SJCRH30 (cell line): ENCODE results near the gene HERC4. TPM values are rescaled to one million over a fixed set of nuclear protein-coding genes. Genes with fewer than 3 reads are reported as not detected.

ENCODE experiments used
- DNase-seq, 2 experiments: peaks; one replicate each; pipeline ENCODE4 v3.0.0-alpha.2; 2015 to 2020
- H3K27ac ChIP-seq: fragments of 250-450 bp; sonication (Bioruptor Pico); 2 replicates; pipeline ENCODE4 v1.5.1; 2020; ENCODE audit warnings: mild to moderate bottlenecking, moderate library complexity
- H3K27me3 ChIP-seq: fragments of 250-450 bp; sonication (Bioruptor Pico); 2 replicates; pipeline ENCODE4 v1.5.1; 2020; ENCODE audit warnings: mild to moderate bottlenecking, moderate library complexity
- H3K36me3 ChIP-seq: fragments of 250-450 bp; sonication (Bioruptor Pico); 2 replicates; pipeline ENCODE4 v1.5.1; 2020; ENCODE audit warnings: mild to moderate bottlenecking, moderate library complexity
- H3K4me1 ChIP-seq: fragments of 250-450 bp; sonication (Bioruptor Pico); 2 replicates; pipeline ENCODE4 v1.5.1; 2020; ENCODE audit warnings: mild to moderate bottlenecking, moderate library complexity
- H3K4me3 ChIP-seq: fragments of 250-450 bp; sonication (Bioruptor Pico); 2 replicates; pipeline ENCODE4 v1.5.1; 2020; ENCODE audit warnings: mild to moderate bottlenecking, moderate library complexity
- H3K9me3 ChIP-seq: fragments of 250-450 bp; sonication (Bioruptor Pico); replicated peaks from 2 replicates; pipeline ENCODE4 v1.5.1; 2020; ENCODE audit warnings: mild to moderate bottlenecking, moderate library complexity
- total RNA-seq: library from RNA; depleted of rRNA; stranded (reverse); fragments of >200 nt; shearing (Covaris generic); gene quantifications from 2 replicates; pipeline ENCODE4 v1.2.3, GENCODE V29; 2014; rRNA removed

Gene HERC4, protein sequence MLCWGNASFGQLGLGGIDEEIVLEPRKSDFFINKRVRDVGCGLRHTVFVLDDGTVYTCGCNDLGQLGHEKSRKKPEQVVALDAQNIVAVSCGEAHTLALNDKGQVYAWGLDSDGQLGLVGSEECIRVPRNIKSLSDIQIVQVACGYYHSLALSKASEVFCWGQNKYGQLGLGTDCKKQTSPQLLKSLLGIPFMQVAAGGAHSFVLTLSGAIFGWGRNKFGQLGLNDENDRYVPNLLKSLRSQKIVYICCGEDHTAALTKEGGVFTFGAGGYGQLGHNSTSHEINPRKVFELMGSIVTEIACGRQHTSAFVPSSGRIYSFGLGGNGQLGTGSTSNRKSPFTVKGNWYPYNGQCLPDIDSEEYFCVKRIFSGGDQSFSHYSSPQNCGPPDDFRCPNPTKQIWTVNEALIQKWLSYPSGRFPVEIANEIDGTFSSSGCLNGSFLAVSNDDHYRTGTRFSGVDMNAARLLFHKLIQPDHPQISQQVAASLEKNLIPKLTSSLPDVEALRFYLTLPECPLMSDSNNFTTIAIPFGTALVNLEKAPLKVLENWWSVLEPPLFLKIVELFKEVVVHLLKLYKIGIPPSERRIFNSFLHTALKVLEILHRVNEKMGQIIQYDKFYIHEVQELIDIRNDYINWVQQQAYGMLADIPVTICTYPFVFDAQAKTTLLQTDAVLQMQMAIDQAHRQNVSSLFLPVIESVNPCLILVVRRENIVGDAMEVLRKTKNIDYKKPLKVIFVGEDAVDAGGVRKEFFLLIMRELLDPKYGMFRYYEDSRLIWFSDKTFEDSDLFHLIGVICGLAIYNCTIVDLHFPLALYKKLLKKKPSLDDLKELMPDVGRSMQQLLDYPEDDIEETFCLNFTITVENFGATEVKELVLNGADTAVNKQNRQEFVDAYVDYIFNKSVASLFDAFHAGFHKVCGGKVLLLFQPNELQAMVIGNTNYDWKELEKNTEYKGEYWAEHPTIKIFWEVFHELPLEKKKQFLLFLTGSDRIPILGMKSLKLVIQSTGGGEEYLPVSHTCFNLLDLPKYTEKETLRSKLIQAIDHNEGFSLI
- total RNA-seq: 16.8 and 19.3 TPM in 2 replicates

DNA sequence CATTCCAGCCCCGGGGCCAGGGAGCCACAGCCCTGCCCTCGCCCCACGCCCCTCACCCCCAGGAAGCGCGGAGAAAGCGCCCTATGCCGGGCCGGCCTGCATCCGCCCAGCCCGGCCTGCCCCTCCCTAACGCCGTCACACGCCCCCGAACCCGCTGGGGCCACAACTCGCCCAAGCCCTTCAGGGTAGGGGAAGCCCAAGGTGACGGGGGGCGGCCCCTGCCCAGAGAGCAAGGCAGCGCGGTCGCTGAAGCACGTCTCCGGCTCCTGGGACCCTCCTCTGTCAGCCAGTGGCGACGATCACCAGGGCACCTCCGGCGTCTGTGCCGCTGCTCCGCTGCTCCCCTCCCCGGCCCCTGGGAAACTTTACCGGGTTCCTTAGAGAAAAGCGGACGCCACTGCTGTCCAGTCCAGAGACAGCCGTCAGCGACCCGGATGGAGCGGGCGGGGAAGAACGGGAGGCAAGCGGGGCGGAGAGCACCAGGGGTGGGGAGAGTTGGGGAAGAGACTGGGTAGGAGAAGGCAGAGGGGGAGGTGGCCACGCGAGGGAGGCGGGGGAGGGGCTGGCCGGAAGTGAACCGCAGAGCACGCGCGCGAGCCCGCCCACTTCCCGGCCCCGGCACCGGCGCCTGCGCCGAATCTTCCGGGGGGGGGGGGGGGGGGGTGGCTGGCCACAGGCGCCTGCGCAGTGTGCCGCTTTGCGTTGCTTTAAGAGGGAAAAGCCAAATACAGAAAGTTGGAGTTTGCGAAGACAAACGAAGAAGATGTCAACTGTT, at the start of gene HERC4:
Gene HERC4 (minus strand): TSS at position 509 of the 775 bp plus-strand sequence. CDS start 2,175 bp downstream, outside the sequence.
- H3K27me3 ChIP-seq: no peaks in the 10 kb centered on the region
- H3K4me3 ChIP-seq: peak within 1 kb of the TSS; percentile 84
- no peaks in the 10 kb centered on the region for H3K4me1 ChIP-seq
- H3K9me3 ChIP-seq: no peaks in the 10 kb centered on the region
- peak; percentile 89 to 91 for DNase-seq
- H3K36me3 ChIP-seq: peaks cover 7% of the 10 kb centered on the region; the same call in 1 of the 2 replicates
- H3K27ac ChIP-seq: peak within 1 kb of the TSS; percentile 62

DNA sequence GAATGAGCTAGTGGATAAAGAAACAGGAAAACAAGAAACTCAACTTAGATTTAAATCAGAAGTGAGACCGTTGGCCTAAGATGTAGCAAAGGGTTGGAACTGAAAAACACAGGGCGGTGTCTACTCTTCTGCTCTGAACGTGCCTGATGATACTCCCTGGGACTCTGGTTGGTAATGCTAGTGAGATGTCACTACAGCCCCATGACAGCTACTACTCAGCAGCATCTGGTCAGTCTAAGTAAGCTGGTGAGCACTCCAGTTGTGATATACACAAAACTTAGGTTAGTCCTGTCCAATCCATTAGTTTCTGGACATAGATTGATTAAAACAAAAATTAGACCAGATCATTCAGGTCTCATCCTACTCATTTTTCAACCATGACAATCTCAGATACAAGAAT, 49.6 kb upstream of the HERC4 start:
- no peak overlapping the region for H3K27ac ChIP-seq
- no peaks in the 10 kb centered on the region for H3K9me3 ChIP-seq
- peaks cover 4% of the 10 kb centered on the region; the same call in 1 of the 2 replicates for H3K4me1 ChIP-seq
- H3K27me3 ChIP-seq: no peaks in the 10 kb centered on the region
- no peak for DNase-seq
- H3K36me3 ChIP-seq: no peaks in the 10 kb centered on the region
- H3K4me3 ChIP-seq: no peak overlapping the region

DNA sequence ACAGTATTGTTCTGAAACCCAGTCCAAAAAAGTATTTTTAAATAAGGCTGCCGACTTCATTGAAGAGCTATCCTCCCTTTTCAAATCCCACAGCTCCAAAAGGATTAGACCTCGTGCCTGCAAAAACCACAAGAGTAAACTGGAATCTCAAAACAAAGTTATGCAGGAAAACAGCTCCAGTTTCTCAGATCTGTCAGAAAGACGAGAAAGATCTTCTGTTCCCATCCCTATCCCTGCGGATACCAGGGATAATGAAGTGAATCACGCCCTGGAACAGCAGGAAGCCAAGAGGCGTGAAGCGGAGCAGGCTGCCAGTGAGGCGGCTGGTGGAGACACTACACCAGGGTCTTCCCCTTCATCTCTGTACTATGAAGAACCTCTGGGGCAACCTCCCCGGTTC, 46.8 kb upstream of the HERC4 start:
- peak; percentile 19 to 37 for DNase-seq
- peak overlapping the region; percentile 43 for H3K4me3 ChIP-seq

DNA sequence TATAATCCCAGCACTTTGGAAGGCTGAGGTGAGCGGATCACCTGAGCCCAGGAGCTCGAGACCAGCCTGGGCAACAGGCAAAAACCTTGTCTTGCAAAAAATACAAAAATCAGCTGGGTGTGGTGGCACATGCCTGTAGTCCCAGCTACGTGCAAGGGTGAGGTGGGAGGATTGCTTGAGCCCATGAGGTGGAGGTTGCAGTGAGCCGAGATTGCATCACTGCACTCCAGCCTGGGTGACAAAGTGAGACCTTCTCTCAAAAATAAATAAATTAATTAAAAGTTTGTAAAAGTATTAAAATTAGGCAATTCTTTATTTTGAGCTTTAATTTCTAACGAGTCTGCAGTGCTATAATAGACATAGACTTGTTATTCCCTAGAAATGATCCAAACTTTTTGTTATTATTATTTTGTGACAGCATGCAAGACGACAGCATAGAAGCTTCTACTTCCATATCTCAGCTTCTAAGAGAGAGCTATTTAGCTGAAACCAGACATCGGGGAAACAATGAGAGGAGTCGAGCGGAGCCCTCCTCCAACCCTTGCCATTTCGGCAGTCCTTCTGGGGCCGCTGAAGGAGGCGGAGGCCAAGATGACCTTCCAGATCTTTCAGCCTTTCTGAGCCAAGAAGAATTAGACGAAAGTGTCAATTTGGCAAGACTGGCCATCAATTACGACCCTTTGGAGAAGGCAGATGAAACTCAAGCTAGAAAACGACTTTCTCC, 46.1 kb upstream of the HERC4 start:
- peaks cover 4% of the 10 kb centered on the region; the same call in 1 of the 2 replicates for H3K4me1 ChIP-seq
- peak in 1 of 2 experiments; percentile 13 for DNase-seq
- H3K36me3 ChIP-seq: no peaks in the 10 kb centered on the region
- no peaks in the 10 kb centered on the region for H3K27me3 ChIP-seq
- peak overlapping the region; percentile 43 for H3K4me3 ChIP-seq
- H3K27ac ChIP-seq: no peak overlapping the region
- no peaks in the 10 kb centered on the region for H3K9me3 ChIP-seq

More for the DNA sequence above, 46.8 kb upstream of the HERC4 start:
- Histone ChIP-seq H3K27ac (no peak overlapping the region), H3K9me3 (no peaks in the 10 kb centered on the region), H3K4me1 (peaks cover 4% of the 10 kb centered on the region; the same call in 1 of the 2 replicates), H3K27me3 (no peaks in the 10 kb centered on the region), H3K36me3 (no peaks in the 10 kb centered on the region)

DNA sequence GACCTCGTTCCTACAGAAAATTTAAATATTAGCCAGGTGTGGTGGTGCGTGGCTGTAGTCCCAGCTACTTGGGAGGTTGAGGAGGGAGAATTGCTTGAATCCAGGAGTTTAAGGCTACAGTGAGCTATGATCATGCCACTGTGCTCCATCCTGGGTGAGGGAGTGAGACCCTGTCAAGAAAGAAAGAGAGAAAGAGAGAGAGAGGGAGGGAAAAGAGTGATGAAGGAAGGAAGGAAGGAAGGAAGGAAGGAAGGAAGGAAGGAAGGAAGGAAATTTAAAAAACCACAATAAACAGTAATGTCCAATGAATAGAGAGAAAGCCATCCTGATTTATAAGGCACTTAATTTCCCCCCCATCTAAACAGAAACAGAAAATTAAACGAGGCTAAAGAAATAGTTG, 43.6 kb upstream of the HERC4 start:
- H3K27me3 ChIP-seq: no peaks in the 10 kb centered on the region
- H3K36me3 ChIP-seq: no peaks in the 10 kb centered on the region
- H3K27ac ChIP-seq: no peak overlapping the region
- no peak overlapping the region for H3K4me3 ChIP-seq
- no peaks in the 10 kb centered on the region for H3K9me3 ChIP-seq
- peaks cover 4% of the 10 kb centered on the region; the same call in 1 of the 2 replicates for H3K4me1 ChIP-seq
- no peak for DNase-seq

DNA sequence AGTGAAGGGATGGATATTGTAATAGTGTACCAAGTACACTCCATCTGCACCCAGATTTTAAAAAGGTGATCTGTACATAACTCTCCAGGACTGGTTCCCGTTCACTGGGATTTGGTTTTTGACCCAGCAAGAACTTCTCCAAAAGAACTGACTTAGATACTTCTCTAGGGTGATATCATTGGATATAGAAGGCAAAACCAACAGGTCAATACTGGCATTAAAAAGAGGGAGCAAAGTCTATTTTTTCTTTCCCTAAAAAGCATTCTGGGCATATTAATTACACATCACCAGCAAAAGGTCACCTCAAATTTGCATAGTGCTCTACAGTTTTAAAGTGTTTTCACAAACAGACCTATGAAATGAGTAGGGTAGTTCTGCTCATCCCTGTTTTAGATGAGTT, 37.8 kb upstream of the HERC4 start:
- Histone ChIP-seq H3K27ac (no peak overlapping the region), H3K9me3 (no peaks in the 10 kb centered on the region), H3K27me3 (no peaks in the 10 kb centered on the region), H3K4me3 (no peak overlapping the region), H3K36me3 (no peaks in the 10 kb centered on the region), H3K4me1 (peaks cover 16% of the 10 kb centered on the region)
- DNase-seq: no peak

DNA sequence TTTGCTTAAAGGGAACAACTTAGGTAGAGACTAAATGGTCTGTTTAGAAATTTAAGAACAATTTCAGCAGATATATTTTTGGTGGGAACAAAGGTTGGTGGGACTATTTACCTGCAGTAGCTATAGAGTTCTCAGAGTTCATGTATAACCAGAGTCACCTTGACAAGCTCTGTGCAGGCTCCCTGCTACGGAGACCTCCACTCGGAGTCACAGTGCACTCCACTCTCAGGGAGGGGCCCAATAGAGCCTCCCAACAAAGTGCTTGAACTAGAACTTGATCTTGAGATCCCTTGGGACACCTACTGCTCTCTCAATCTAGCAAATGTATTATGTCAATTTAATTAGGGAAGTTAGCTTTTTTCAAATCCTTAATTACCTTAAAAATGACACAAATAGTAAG, 36.5 kb upstream of the HERC4 start:
- Histone ChIP-seq H3K4me3 (no peak overlapping the region), H3K27me3 (no peaks in the 10 kb centered on the region), H3K27ac (no peak overlapping the region), H3K9me3 (no peaks in the 10 kb centered on the region), H3K4me1 (peaks cover 20% of the 10 kb centered on the region), H3K36me3 (no peaks in the 10 kb centered on the region)
- no peak for DNase-seq

DNA sequence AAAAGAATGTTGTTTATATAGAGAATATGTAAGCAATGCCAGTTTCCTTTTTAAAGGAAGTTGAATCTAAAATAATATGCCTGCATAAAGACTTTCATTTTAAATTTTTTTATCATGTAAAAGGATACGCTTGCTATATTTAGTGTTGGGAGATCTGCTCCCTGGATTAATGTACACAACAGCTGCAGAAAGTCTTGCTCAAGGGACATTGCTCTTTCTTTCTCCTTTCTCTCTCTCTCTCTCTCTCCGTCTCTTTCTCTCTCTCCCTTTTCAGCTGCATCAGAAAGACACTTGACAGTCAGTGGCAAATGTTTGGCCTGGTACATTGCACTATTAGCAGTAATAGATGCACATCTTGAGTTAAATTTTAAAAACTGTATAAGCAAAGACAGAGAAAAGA, 34.9 kb upstream of the HERC4 start:
- DNase-seq: peak; percentile 30 to 78

DNA sequence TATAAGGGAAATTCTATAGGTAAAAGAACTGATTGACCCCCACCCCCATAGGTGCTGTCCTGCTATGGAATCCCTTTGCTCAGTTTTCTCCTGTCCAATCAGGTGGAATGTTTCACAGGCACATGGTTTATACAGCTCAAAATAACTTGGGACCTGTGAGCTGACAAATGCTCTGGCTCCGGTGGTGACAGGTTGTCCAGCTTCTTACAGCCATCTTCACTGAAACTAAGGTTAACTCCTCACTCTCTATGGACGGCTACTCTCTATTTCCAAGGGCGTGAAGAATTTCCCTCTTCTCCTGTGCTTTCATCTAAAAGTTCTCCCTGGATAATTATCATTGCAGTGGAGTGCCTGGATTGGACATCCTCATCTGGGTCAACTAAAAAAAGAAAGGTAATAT, 34.2 kb upstream of the HERC4 start, which contains the start of gene MYPN:
Gene MYPN (plus strand): TSS at position 158 of the 400 bp plus-strand sequence. CDS start 11,951 bp downstream, outside the sequence.
- Histone ChIP-seq H3K27ac (no peak within 1 kb of the TSS; the same call in 1 of the 2 replicates), H3K9me3 (no peaks in the 10 kb centered on the region), H3K4me3 (peak within 1 kb of the TSS; percentile 6; the same call in 1 of the 2 replicates), H3K4me1 (peaks cover 32% of the 10 kb centered on the region), H3K36me3 (no peaks in the 10 kb centered on the region), H3K27me3 (peaks cover 7% of the 10 kb centered on the region; the same call in 1 of the 2 replicates)
- peak in 1 of 2 experiments; percentile 18 for DNase-seq

More for the DNA sequence above, 34.9 kb upstream of the HERC4 start:
- no peaks in the 10 kb centered on the region for H3K9me3 ChIP-seq
- H3K27me3 ChIP-seq: peaks cover 7% of the 10 kb centered on the region; the same call in 1 of the 2 replicates
- peak overlapping the region; percentile 6; the same call in 1 of the 2 replicates for H3K4me3 ChIP-seq
- H3K36me3 ChIP-seq: no peaks in the 10 kb centered on the region
- H3K4me1 ChIP-seq: peaks cover 32% of the 10 kb centered on the region
- no peak overlapping the region; the same call in 1 of the 2 replicates for H3K27ac ChIP-seq

DNA sequence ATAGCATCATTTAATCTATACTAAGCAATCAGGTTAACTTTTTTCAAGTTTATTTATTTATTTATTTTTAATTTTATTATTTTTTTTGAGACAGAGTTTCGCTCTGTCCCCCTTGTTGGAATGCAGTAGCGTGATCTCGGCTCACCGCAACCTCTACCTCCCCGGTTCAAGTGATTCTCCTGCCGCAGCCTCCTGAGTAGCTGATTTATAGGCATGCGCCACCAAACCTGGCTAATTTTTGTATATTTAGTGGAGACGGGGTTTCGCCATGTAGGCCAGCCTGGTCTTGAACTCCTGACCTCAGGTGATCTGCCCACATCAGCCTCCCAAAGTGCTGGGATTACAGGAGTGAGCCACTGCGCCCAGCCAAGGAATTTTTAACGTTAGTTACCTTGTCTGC, 33.6 kb upstream of the HERC4 start:
- DNase-seq: no peak
- Histone ChIP-seq H3K36me3 (no peaks in the 10 kb centered on the region), H3K27ac (no peak overlapping the region), H3K9me3 (no peaks in the 10 kb centered on the region), H3K4me1 (peaks cover 32% of the 10 kb centered on the region), H3K27me3 (peaks cover 7% of the 10 kb centered on the region; the same call in 1 of the 2 replicates), H3K4me3 (no peak overlapping the region)

DNA sequence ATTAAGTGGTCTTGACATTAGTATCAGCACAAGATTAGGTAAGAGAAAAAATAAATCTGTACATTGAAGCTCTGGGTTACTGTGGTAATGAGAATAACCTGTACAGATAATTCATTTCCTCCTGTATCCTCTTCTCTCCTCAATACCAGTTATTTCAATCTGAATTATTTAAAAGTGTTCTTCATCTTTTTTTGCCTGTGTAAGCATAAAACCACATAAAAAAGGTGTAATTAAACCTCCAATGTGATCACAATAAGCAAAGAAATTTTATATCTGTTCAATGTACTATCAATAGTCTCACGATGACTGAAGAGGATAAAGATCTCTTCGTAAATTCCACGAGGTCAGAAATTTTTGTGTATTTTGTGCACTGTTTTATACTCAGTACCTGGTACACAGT, 33.0 kb upstream of the HERC4 start:
- H3K4me1 ChIP-seq: peaks cover 32% of the 10 kb centered on the region
- H3K27ac ChIP-seq: no peak overlapping the region
- H3K4me3 ChIP-seq: no peak overlapping the region
- H3K36me3 ChIP-seq: no peaks in the 10 kb centered on the region
- no peak for DNase-seq
- H3K9me3 ChIP-seq: no peaks in the 10 kb centered on the region
- H3K27me3 ChIP-seq: peaks cover 7% of the 10 kb centered on the region; the same call in 1 of the 2 replicates

DNA sequence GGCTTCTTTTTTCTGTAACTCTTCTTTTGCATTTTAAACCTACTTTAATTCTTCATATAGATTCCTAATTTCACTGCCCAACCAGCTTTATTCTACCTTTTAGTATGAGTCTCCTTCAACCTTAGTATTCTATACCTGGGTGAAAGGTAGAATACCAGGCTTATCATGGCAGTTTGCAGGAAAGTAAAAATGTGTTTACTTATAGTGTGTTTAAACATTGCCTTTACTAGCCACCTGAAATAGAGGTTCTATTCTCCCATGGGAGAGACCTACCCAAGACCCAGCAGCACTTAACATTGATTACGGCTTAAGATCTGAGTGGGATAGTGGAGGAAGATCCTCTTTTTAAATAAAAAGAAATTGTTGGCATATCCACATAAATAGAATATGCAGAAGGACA, 32.6 kb upstream of the HERC4 start:
- H3K27ac ChIP-seq: no peak overlapping the region
- H3K36me3 ChIP-seq: no peaks in the 10 kb centered on the region

DNA sequence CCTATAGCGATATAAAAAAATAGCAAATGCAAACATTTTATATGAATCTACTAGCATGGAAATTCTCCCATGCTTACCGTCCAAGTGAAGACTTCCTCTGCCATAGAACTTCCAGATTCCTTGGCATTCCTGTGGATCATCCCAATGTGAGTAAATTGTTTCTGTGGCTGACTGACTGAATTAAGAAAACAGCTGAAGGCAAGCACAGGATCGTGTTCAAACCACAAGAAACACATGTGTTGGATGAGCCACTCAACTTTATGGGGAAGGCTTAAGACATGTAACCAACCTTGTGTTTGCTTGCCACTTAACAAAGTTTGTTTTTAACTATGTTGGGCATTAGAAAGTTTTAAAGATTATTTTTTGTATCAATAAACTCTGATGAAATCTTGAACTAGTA, 31.6 kb upstream of the HERC4 start:
- no peaks in the 10 kb centered on the region for H3K9me3 ChIP-seq
- H3K27ac ChIP-seq: no peak overlapping the region
- peak; percentile 60 to 85 for DNase-seq
- H3K27me3 ChIP-seq: peaks cover 7% of the 10 kb centered on the region; the same call in 1 of the 2 replicates
- H3K4me3 ChIP-seq: no peak overlapping the region
- H3K4me1 ChIP-seq: peaks cover 32% of the 10 kb centered on the region
- H3K36me3 ChIP-seq: no peaks in the 10 kb centered on the region

More for the DNA sequence above, 32.6 kb upstream of the HERC4 start:
- DNase-seq: no peak
- no peaks in the 10 kb centered on the region for H3K9me3 ChIP-seq
- H3K4me1 ChIP-seq: peaks cover 32% of the 10 kb centered on the region
- H3K4me3 ChIP-seq: no peak overlapping the region
- H3K27me3 ChIP-seq: peaks cover 7% of the 10 kb centered on the region; the same call in 1 of the 2 replicates
